ENCODE data around the gene ST3GAL3. TPM values are rescaled to one million over a fixed set of nuclear protein-coding genes. Genes with fewer than 3 reads are reported as not detected.

Gene ST3GAL3
- total RNA-seq, 1 donor, result 10.8 TPM

GRCh38 chr1:43913666-43914360 lies 206.5 kb downstream of the ST3GAL3 start:
- no peak overlapping the region for H3K4me3 ChIP-seq (ENCODE audit: low read length)
- no peaks in the 10 kb centered on the region for H3K9me3 ChIP-seq (ENCODE audit: low read depth, low read length)
- no peaks in the 10 kb centered on the region for H3K4me1 ChIP-seq (ENCODE audit: insufficient read depth, low read length)
- H3K27me3 ChIP-seq (ENCODE audit: insufficient read depth, low read length), result no peaks in the 10 kb centered on the region

GRCh38 chr1:43914576-43915525 lies 207.5 kb downstream of the ST3GAL3 start:
- no peaks in the 10 kb centered on the region for H3K9me3 ChIP-seq (ENCODE audit: low read depth, low read length)
- no peaks in the 10 kb centered on the region for H3K4me1 ChIP-seq (ENCODE audit: insufficient read depth, low read length)
- no peak overlapping the region for H3K4me3 ChIP-seq (ENCODE audit: low read length)
- no peaks in the 10 kb centered on the region for H3K27me3 ChIP-seq (ENCODE audit: insufficient read depth, low read length)

- no peaks in the 10 kb centered on the region for H3K9me3 ChIP-seq (ENCODE audit: low read depth, low read length)
- H3K4me1 ChIP-seq (ENCODE audit: insufficient read depth, low read length), result no peaks in the 10 kb centered on the region
- no peak overlapping the region for H3K4me3 ChIP-seq (ENCODE audit: low read length)
- H3K27me3 ChIP-seq (ENCODE audit: insufficient read depth, low read length), result no peaks in the 10 kb centered on the region
These were observed 212.6 kb downstream of the ST3GAL3 start for GRCh38 chr1:43919906-43920305.

GRCh38 chr1:43921022-43921421 lies 213.7 kb downstream of the ST3GAL3 start:
- H3K9me3 ChIP-seq (ENCODE audit: low read depth, low read length), result no peaks in the 10 kb centered on the region
- H3K4me3 ChIP-seq (ENCODE audit: low read length), result no peak overlapping the region
- H3K27me3 ChIP-seq (ENCODE audit: insufficient read depth, low read length), result no peaks in the 10 kb centered on the region
- no peaks in the 10 kb centered on the region for H3K4me1 ChIP-seq (ENCODE audit: insufficient read depth, low read length)

- Histone ChIP-seq H3K9me3 (ENCODE audit: low read depth, low read length) (no peaks in the 10 kb centered on the region), H3K27me3 (ENCODE audit: insufficient read depth, low read length) (no peaks in the 10 kb centered on the region), H3K4me3 (ENCODE audit: low read length) (no peak overlapping the region), H3K4me1 (ENCODE audit: insufficient read depth, low read length) (no peaks in the 10 kb centered on the region)
These were observed 217.2 kb downstream of the ST3GAL3 start for GRCh38 chr1:43924516-43924915.

- Histone ChIP-seq H3K4me3 (ENCODE audit: low read length) (no peak overlapping the region), H3K9me3 (ENCODE audit: low read depth, low read length) (no peaks in the 10 kb centered on the region), H3K4me1 (ENCODE audit: insufficient read depth, low read length) (no peaks in the 10 kb centered on the region), H3K27me3 (ENCODE audit: insufficient read depth, low read length) (no peaks in the 10 kb centered on the region)
These were observed 218.5 kb downstream of the ST3GAL3 start for GRCh38 chr1:43925846-43926245.

GRCh38 chr1:43930168-43930948 lies 223.0 kb downstream of the ST3GAL3 start:
- Histone ChIP-seq H3K4me1 (ENCODE audit: insufficient read depth, low read length) (peaks cover 18% of the 10 kb centered on the region), H3K27me3 (ENCODE audit: insufficient read depth, low read length) (peaks cover 11% of the 10 kb centered on the region), H3K4me3 (ENCODE audit: low read length) (no peak overlapping the region), H3K9me3 (ENCODE audit: low read depth, low read length) (no peaks in the 10 kb centered on the region)

- Histone ChIP-seq H3K4me3 (ENCODE audit: low read length) (no peak overlapping the region), H3K27me3 (ENCODE audit: insufficient read depth, low read length) (peaks cover 16% of the 10 kb centered on the region), H3K4me1 (ENCODE audit: insufficient read depth, low read length) (peaks cover 23% of the 10 kb centered on the region), H3K9me3 (ENCODE audit: low read depth, low read length) (no peaks in the 10 kb centered on the region)
These were observed 223.6 kb downstream of the ST3GAL3 start for GRCh38 chr1:43930949-43931275.

- H3K9me3 ChIP-seq (ENCODE audit: low read depth, low read length), result no peaks in the 10 kb centered on the region
- H3K27me3 ChIP-seq (ENCODE audit: insufficient read depth, low read length), result peaks cover 16% of the 10 kb centered on the region
- no peak overlapping the region for H3K4me3 ChIP-seq (ENCODE audit: low read length)
- peaks cover 30% of the 10 kb centered on the region for H3K4me1 ChIP-seq (ENCODE audit: insufficient read depth, low read length)
These were observed 224.7 kb downstream of the ST3GAL3 start for GRCh38 chr1:43931711-43932660.

- Histone ChIP-seq H3K4me1 (ENCODE audit: insufficient read depth, low read length) (peaks cover 30% of the 10 kb centered on the region), H3K4me3 (ENCODE audit: low read length) (no peak overlapping the region), H3K27me3 (ENCODE audit: insufficient read depth, low read length) (peaks cover 16% of the 10 kb centered on the region), H3K9me3 (ENCODE audit: low read depth, low read length) (no peaks in the 10 kb centered on the region)
These were observed 225.6 kb downstream of the ST3GAL3 start for GRCh38 chr1:43932786-43933385.

GRCh38 chr1:43933386-43934100 lies 226.2 kb downstream of the ST3GAL3 start, which contains the start of gene ARTN:
ARTN (plus strand) TSS chr1:43933801; CDS start chr1:43935657, 1,856 bp downstream.
- Histone ChIP-seq H3K27me3 (ENCODE audit: insufficient read depth, low read length) (peaks cover 16% of the 10 kb centered on the region), H3K9me3 (ENCODE audit: low read depth, low read length) (no peaks in the 10 kb centered on the region), H3K4me1 (ENCODE audit: insufficient read depth, low read length) (peaks cover 30% of the 10 kb centered on the region), H3K4me3 (ENCODE audit: low read length) (no peak within 1 kb of the TSS)

- H3K4me3 ChIP-seq (ENCODE audit: low read length), result no peak overlapping the region
- peaks cover 16% of the 10 kb centered on the region for H3K27me3 ChIP-seq (ENCODE audit: insufficient read depth, low read length)
- H3K9me3 ChIP-seq (ENCODE audit: low read depth, low read length), result no peaks in the 10 kb centered on the region
- peaks cover 30% of the 10 kb centered on the region for H3K4me1 ChIP-seq (ENCODE audit: insufficient read depth, low read length)
These were observed 227.0 kb downstream of the ST3GAL3 start for GRCh38 chr1:43934101-43934985.

- H3K4me1 ChIP-seq (ENCODE audit: insufficient read depth, low read length), result peaks cover 32% of the 10 kb centered on the region
- peaks cover 16% of the 10 kb centered on the region for H3K27me3 ChIP-seq (ENCODE audit: insufficient read depth, low read length)
- no peak overlapping the region for H3K4me3 ChIP-seq (ENCODE audit: low read length)
- H3K9me3 ChIP-seq (ENCODE audit: low read depth, low read length), result no peaks in the 10 kb centered on the region
These were observed 227.6 kb downstream of the ST3GAL3 start for GRCh38 chr1:43934986-43935324.

Data from mononuclear cell (primary cell).